ENCODE data around the gene BAZ2B. TPM values are rescaled to one million over a fixed set of nuclear protein-coding genes. Genes with fewer than 3 reads are reported as not detected.

BAZ2B gene
- total RNA-seq, 2 donors from 2014 or later: 53.1 to 64.1 TPM

- Histone ChIP-seq H3K4me1 (ENCODE audit: control insufficient read depth, insufficient read depth, low read length) (no peaks in the 10 kb centered on the region), H3K36me3 (ENCODE audit: control insufficient read depth, insufficient read depth, low read length) (peaks cover 5% of the 10 kb centered on the region), H3K27ac (ENCODE audit: low read depth, low read length) (no peak overlapping the region), H3K4me3 (ENCODE audit: low read length) (no peak overlapping the region), H3K9ac (ENCODE audit: extremely low read depth, low read length, poor library complexity, severe bottlenecking) (no peak overlapping the region), H3K9me3 (ENCODE audit: control insufficient read depth, low read length) (no peaks in the 10 kb centered on the region), H3K27me3 (ENCODE audit: control insufficient read depth, insufficient read depth, low read length, poor library complexity, severe bottlenecking) (no peaks in the 10 kb centered on the region)
- no peak overlapping the region for H3K4me3 Mint-ChIP-seq
- H3K4me1 Mint-ChIP-seq: peaks cover 2% of the 10 kb centered on the region
- no peaks in the 10 kb centered on the region for H3K27me3 Mint-ChIP-seq (ENCODE audit: insufficient read depth)
- no peak for DNase-seq
- no peak for TF ChIP-seq CTCF (conservative IDR thresholded peaks at IDR 0.05)
- H3K9me3 Mint-ChIP-seq: no peaks in the 10 kb centered on the region
- peaks cover 7% of the 10 kb centered on the region for H3K36me3 Mint-ChIP-seq (ENCODE audit: low read depth)
- no peak overlapping the region for H3K27ac Mint-ChIP-seq
- WGBS, 2 experiments (ENCODE audit: insufficient coverage in 1 of 2, insufficient read length in 1 of 2): 88 to 100% methylated on average over 1 of the region's 1 CpG
Observed at GRCh38 chr2:159457589-159457988, 158.8 kb downstream of the BAZ2B start.

GRCh38 chr2:159456500-159457426 lies 159.6 kb downstream of the BAZ2B start:
- no peaks in the 10 kb centered on the region for H3K9me3 Mint-ChIP-seq
- no peaks in the 10 kb centered on the region for H3K27me3 Mint-ChIP-seq (ENCODE audit: insufficient read depth)
- H3K27ac Mint-ChIP-seq: no peak overlapping the region
- Histone ChIP-seq H3K9me3 (ENCODE audit: control insufficient read depth, low read length) (no peaks in the 10 kb centered on the region), H3K27me3 (ENCODE audit: control insufficient read depth, insufficient read depth, low read length, poor library complexity, severe bottlenecking) (no peaks in the 10 kb centered on the region), H3K9ac (ENCODE audit: extremely low read depth, low read length, poor library complexity, severe bottlenecking) (no peak overlapping the region), H3K4me1 (ENCODE audit: control insufficient read depth, insufficient read depth, low read length) (no peaks in the 10 kb centered on the region), H3K36me3 (ENCODE audit: control insufficient read depth, insufficient read depth, low read length) (peaks cover 5% of the 10 kb centered on the region), H3K27ac (ENCODE audit: low read depth, low read length) (no peak overlapping the region), H3K4me3 (ENCODE audit: low read length) (no peak overlapping the region)
- no peak for DNase-seq
- WGBS, 2 experiments (ENCODE audit: insufficient coverage in 1 of 2, insufficient read length in 1 of 2): 96% methylated on average over 2 of the region's 5 CpGs; no CpG with 5 or more reads in 1 of the 2 experiments
- H3K36me3 Mint-ChIP-seq (ENCODE audit: low read depth): peaks cover 10% of the 10 kb centered on the region
- no peak for TF ChIP-seq CTCF (conservative IDR thresholded peaks at IDR 0.05)
- peaks cover 2% of the 10 kb centered on the region for H3K4me1 Mint-ChIP-seq
- H3K4me3 Mint-ChIP-seq: no peak overlapping the region

- Mint-ChIP-seq H3K27ac (no peak overlapping the region), H3K9me3 (no peaks in the 10 kb centered on the region), H3K27me3 (ENCODE audit: insufficient read depth) (no peaks in the 10 kb centered on the region), H3K4me3 (no peak overlapping the region), H3K4me1 (peaks cover 2% of the 10 kb centered on the region), H3K36me3 (ENCODE audit: low read depth) (peaks cover 10% of the 10 kb centered on the region)
- Histone ChIP-seq H3K27ac (ENCODE audit: low read depth, low read length) (no peak overlapping the region), H3K36me3 (ENCODE audit: control insufficient read depth, insufficient read depth, low read length) (peaks cover 5% of the 10 kb centered on the region), H3K27me3 (ENCODE audit: control insufficient read depth, insufficient read depth, low read length, poor library complexity, severe bottlenecking) (no peaks in the 10 kb centered on the region), H3K9me3 (ENCODE audit: control insufficient read depth, low read length) (no peaks in the 10 kb centered on the region), H3K9ac (ENCODE audit: extremely low read depth, low read length, poor library complexity, severe bottlenecking) (no peak overlapping the region), H3K4me1 (ENCODE audit: control insufficient read depth, insufficient read depth, low read length) (no peaks in the 10 kb centered on the region), H3K4me3 (ENCODE audit: low read length) (no peak overlapping the region)
- no peak for TF ChIP-seq CTCF (conservative IDR thresholded peaks at IDR 0.05)
- no peak for DNase-seq
Observed at GRCh38 chr2:159455330-159455918, 160.9 kb downstream of the BAZ2B start.
